ENCODE results near the gene NEAT1.

The NEAT1 gene

GRCh38 chr11:65420979-65421793 is 1.4 kb upstream of the NEAT1 start:
- in situ Hi-C loops (cut with MboI; ENCODE audit: low sequenced_read_pairs), result no loop called here

GRCh38 chr11:65421794-65422632 is 585 bp upstream of the NEAT1 start:
- in situ Hi-C loops (cut with MboI; ENCODE audit: low sequenced_read_pairs), result no loop called here

- in situ Hi-C loops (cut with MboI; ENCODE audit: low sequenced_read_pairs), result no loop called here
Measured at GRCh38 chr11:65423516-65424204, 1.1 kb downstream of the NEAT1 start.

GRCh38 chr11:65424205-65425104 is 1.9 kb downstream of the NEAT1 start:
- in situ Hi-C loops (cut with MboI; ENCODE audit: low sequenced_read_pairs), result no loop called here

GRCh38 chr11:65425105-65425970 is 2.7 kb downstream of the NEAT1 start:
- in situ Hi-C loops (cut with MboI; ENCODE audit: low sequenced_read_pairs), result no loop called here

GRCh38 chr11:65425971-65426838 is 3.6 kb downstream of the NEAT1 start:
- in situ Hi-C loops (cut with MboI; ENCODE audit: low sequenced_read_pairs), result no loop called here

- in situ Hi-C loops (cut with MboI; ENCODE audit: low sequenced_read_pairs), result no loop called here
Measured at GRCh38 chr11:65426839-65427690, 4.5 kb downstream of the NEAT1 start.

- in situ Hi-C loops (cut with MboI; ENCODE audit: low sequenced_read_pairs), result no loop called here
Measured at GRCh38 chr11:65427691-65428577, 5.3 kb downstream of the NEAT1 start.

- in situ Hi-C loops (cut with MboI; ENCODE audit: low sequenced_read_pairs), result no loop called here
Measured at GRCh38 chr11:65428578-65429067, 6.0 kb downstream of the NEAT1 start.

GRCh38 chr11:65429068-65429681 is 6.6 kb downstream of the NEAT1 start:
- in situ Hi-C loops (cut with MboI; ENCODE audit: low sequenced_read_pairs), result no loop called here

GRCh38 chr11:65429724-65430405 is 7.3 kb downstream of the NEAT1 start:
- in situ Hi-C loops (cut with MboI; ENCODE audit: low sequenced_read_pairs), result no loop called here

GRCh38 chr11:65430406-65431217 is 8.0 kb downstream of the NEAT1 start:
- in situ Hi-C loops (cut with MboI; ENCODE audit: low sequenced_read_pairs), result no loop called here

GRCh38 chr11:65431451-65432099 is 9.0 kb downstream of the NEAT1 start:
- in situ Hi-C loops (cut with MboI; ENCODE audit: low sequenced_read_pairs), result no loop called here

- in situ Hi-C loops (cut with MboI; ENCODE audit: low sequenced_read_pairs), result no loop called here
Measured at GRCh38 chr11:65432100-65432650, 9.6 kb downstream of the NEAT1 start.

Data from HL-60/S4 treated with retinoic acid at 250 ng/mL for 4 days and 3 days (cell line).